GM12878 (cell line): ENCODE results near the gene ZBTB42. TPM values are rescaled to one million over a fixed set of nuclear protein-coding genes. Genes with fewer than 3 reads are reported as not detected.

Source experiments
- ATAC-seq: fragments of 200-7000 bp; cut with Tn5 transposase; 3 replicates; pipeline ENCODE4 v1.9.1; 2020; ENCODE audit warnings: mild to moderate bottlenecking, moderate library complexity
- BruUV-seq: library from RNA; stranded (reverse); fragments of 400-500 nt; replicated peaks from 2 replicates; lab custom pipeline; 2021; lab: Mats Ljungman, UMichigan
- CTCF ChIA-PET: fragments of 300-600 bp; sonication (Branson Sonifier 250); formaldehyde crosslinking; extraction: SDS; loops from one replicate; lab custom pipeline; 2021; ENCODE audit warnings: inconsistent platforms; lab: Yijun Ruan, JAX
- POLR2A ChIA-PET: fragments of 350-600 bp; formaldehyde crosslinking; extraction: SDS; loops from one replicate; lab custom pipeline; 2021; ENCODE audit warnings: inconsistent platforms; lab: Charles Lee
- RAD21 ChIA-PET: fragments of 300-600 bp; sonication (Branson Sonifier 250); formaldehyde crosslinking; loops from one replicate; lab custom pipeline; 2023; ENCODE audit warnings: antibody characterized with exemption; ENCODE audit not compliant: unreplicated experiment; lab: Charles Lee
- SMC1A ChIA-PET: fragments of 300-600 bp; sonication (Branson Sonifier 250); formaldehyde crosslinking; loops from one replicate; lab custom pipeline; 2023; ENCODE audit not compliant: unreplicated experiment, uncharacterized antibody; lab: Charles Lee
- DNase-seq: peaks from one replicate; pipeline ENCODE4 v3.0.0-alpha.2; 2011; ENCODE audit warnings: low read depth, low spot score
- FAIRE-seq: peaks from 3 replicates; lab custom pipeline; 2011; peaks lifted over from hg19 to GRCh38; lab: Jason Lieb, UNC
- H2AFZ ChIP-seq: 2 replicates; pipeline ENCODE4 v1.6.0; 2011; ENCODE audit warnings: low read depth, low read length, control low read depth; ENCODE audit not compliant: control insufficient read depth
- H3K27ac ChIP-seq: 2 replicates; pipeline ENCODE4 v1.5.1; 2011; ENCODE audit warnings: control low read depth; ENCODE audit not compliant: control insufficient read depth, insufficient read depth
- H3K27me3 ChIP-seq, 2 experiments: replicated peaks in 1 of 2; 2 replicates each; pipeline versions ENCODE4 v1.6.0 to v1.6.1; 2011; ENCODE audit warnings: low read length in 1 of 2; ENCODE audit not compliant: control insufficient read depth in 2 of 2, insufficient read depth in 2 of 2
- H3K36me3 ChIP-seq, 2 experiments: 2 replicates each; pipeline ENCODE4 v1.5.1; 2011; ENCODE audit warnings: low read length in 1 of 2; ENCODE audit not compliant: control insufficient read depth in 2 of 2, insufficient read depth in 2 of 2
- H3K4me1 ChIP-seq: 2 replicates; pipeline ENCODE4 v1.6.1; 2011; ENCODE audit warnings: mild to moderate bottlenecking, low read length, moderate library complexity, mixed read lengths; ENCODE audit not compliant: control insufficient read depth, insufficient read depth
- H3K4me2 ChIP-seq: 2 replicates; pipeline ENCODE4 v1.6.0; 2011; ENCODE audit warnings: control low read depth; ENCODE audit not compliant: control insufficient read depth, insufficient read depth
- H3K4me3 ChIP-seq: fragments of 200-600 bp; sonication (generic); 2 replicates; pipeline ENCODE4 v1.5.1; 2016
- H3K79me2 ChIP-seq: 2 replicates; pipeline ENCODE4 v1.6.0; 2011; ENCODE audit warnings: low read length; ENCODE audit not compliant: control insufficient read depth, insufficient read depth
- H3K9ac ChIP-seq: 2 replicates; pipeline ENCODE4 v1.8.0; 2011; ENCODE audit warnings: low read length, control low read depth, mixed read lengths; ENCODE audit not compliant: control insufficient read depth, insufficient read depth
- H3K9me3 ChIP-seq: replicated peaks from 3 replicates; pipeline ENCODE4 v1.5.1; 2011; ENCODE audit warnings: mild to moderate bottlenecking, low read length; ENCODE audit not compliant: control insufficient read depth, insufficient read depth
- H4K20me1 ChIP-seq: 2 replicates; pipeline ENCODE4 v1.6.0; 2011; ENCODE audit not compliant: control insufficient read depth, insufficient read depth
- ASH2L ChIP-seq: fragments of 300-600, 200-600 bp; sonication (generic); IDR thresholded peaks from 2 replicates; pipeline ENCODE4 v1.6.1; 2017; ENCODE audit warnings: low read depth, mild to moderate bottlenecking, borderline replicate concordance
- CBX3 ChIP-seq: fragments of 200-600 bp; sonication (generic); IDR thresholded peaks from 2 replicates; pipeline ENCODE4 v1.6.1; 2016; ENCODE audit warnings: low read depth, borderline replicate concordance
- CHD2 ChIP-seq: IDR thresholded peaks from 2 replicates; pipeline ENCODE4 v1.6.1; 2011; ENCODE audit warnings: low read depth, low read length, improper control_type of control experiment, borderline replicate concordance
- CHD4 ChIP-seq: fragments of 200-600 bp; sonication (generic); IDR thresholded peaks from 2 replicates; pipeline ENCODE4 v1.6.1; 2016; ENCODE audit warnings: mild to moderate bottlenecking
- E2F4 ChIP-seq: IDR thresholded peaks from 2 replicates; pipeline ENCODE4 v1.6.1; 2012; ENCODE audit warnings: low read depth, low read length, improper control_type of control experiment
- MEF2A ChIP-seq: IDR thresholded peaks from 2 replicates; pipeline ENCODE4 v1.6.1; 2011; ENCODE audit warnings: low read depth, mild to moderate bottlenecking, low read length, moderate library complexity; ENCODE audit not compliant: insufficient read depth
- WGBS: methylation state at CpG from one replicate; pipeline ENCODE4 v1.1.6; 2016; ENCODE audit warnings: low lambda C conversion rate; ENCODE audit not compliant: insufficient replicate concordance, insufficient coverage; ENCODE audit errors: missing lambda C conversion rate; 5-methylcytosine and 5-hydroxymethylcytosine counted together
- in situ Hi-C: fragments of 300-500 bp; cut with MboI; formaldehyde crosslinking; loops from 9 replicates; pipeline ENCODE4 v1.14.3; 2018; ENCODE audit warnings: mixed read lengths
- intact Hi-C: fragments of 100-400 bp; cut with micrococcal nuclease; formaldehyde crosslinking; loops from one replicate; pipeline ENCODE4 v1.14.2; 2022; ENCODE audit not compliant: unreplicated experiment
- polyA plus RNA-seq, 11 experiments: library from polyadenylated mRNA; depleted of rRNA in 4 of 11; unstranded in 6 of 11; stranded (reverse) in 5 of 11; fragments of >200 nt; fragmentation: Nextera tagmentation in 4 of 11; fragmentation: Illumina TruSeq in 1 of 11; extraction: Ambion mirVana in 4 of 11; extraction: Trizol in 1 of 11; gene quantifications; 1 replicate in 1 of 11; 2 replicates in 10 of 11; pipeline versions ENCODE4 v1.2.1 to v1.2.3, GENCODE V29; 2011 to 2016; ENCODE audit warnings: inconsistent platforms in 2 of 11, missing spikeins in 2 of 11, low read depth in 1 of 11
- total RNA-seq, 4 experiments: library from RNA; depleted of rRNA in 3 of 4; stranded (reverse); fragments of >200 nt in 3 of 4; fragmentation: Illumina TruSeq in 1 of 4; extraction: Trizol in 1 of 4; gene quantifications; 2 replicates each; pipeline versions ENCODE4 v1.2.1 to v1.2.3, GENCODE V29; 2013 to 2021

Gene ZBTB42
- total and polyA plus RNA-seq, 10 of the 15 experiments (the other 5 are each of a cell fraction or from before 2014, with no cell fraction given), result 0.05 to 1.2 (median 0.37) TPM; not detected in 2

DNA sequence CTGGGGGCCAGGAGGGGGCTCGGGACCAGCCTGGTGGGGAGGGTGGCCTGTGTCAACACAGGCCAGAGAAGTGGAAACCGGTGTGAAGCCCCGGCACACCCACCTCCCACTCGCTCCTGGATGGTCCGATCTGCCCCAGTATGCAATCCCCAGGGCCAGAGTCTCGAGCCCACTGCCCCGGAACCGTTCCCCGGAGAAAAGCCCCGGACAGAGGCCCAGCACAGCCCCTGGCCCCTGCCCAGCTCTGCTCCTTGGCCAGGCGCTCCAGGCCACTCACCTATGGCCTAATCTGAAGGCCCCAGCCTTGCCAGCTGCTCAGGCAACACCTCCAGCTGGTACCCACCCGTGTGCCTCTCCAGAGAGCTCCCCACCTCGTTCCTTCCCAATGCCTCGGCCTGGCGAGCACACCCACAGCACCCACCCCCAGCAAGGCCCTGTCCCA is 23.1 kb upstream of the ZBTB42 start:
- POLR2A ChIA-PET, result no interaction called here
- H3K9ac ChIP-seq, result no peak overlapping the region
- TF ChIP-seq E2F4, result no peak
- no peak for TF ChIP-seq ASH2L
- TF ChIP-seq CBX3, result no peak
- no peak for TF ChIP-seq CHD4
- TF ChIP-seq MEF2A, result no peak
- TF ChIP-seq CHD2, result no peak

More for the DNA sequence above, 23.1 kb upstream of the ZBTB42 start:
- intact Hi-C loops, result no loop called here
- SMC1A ChIA-PET, result no interaction called here
- no peak overlapping the region for H2AFZ ChIP-seq
- no peak for DNase-seq
- RAD21 ChIA-PET, result no interaction called here
- H3K4me2 ChIP-seq, result no peak overlapping the region
- CTCF ChIA-PET, result no interaction called here
- in situ Hi-C loops, result no loop called here
- H3K27ac ChIP-seq, result no peak overlapping the region
- 92% methylated on average over 15 of the region's 15 CpGs for WGBS
- no peak overlapping the region for H3K4me3 ChIP-seq
- no peaks in the 10 kb centered on the region for H4K20me1 ChIP-seq
- no TSS peak for BruUV-seq
- no peaks in the 10 kb centered on the region for H3K79me2 ChIP-seq
- peaks cover 0 to 15% of the 10 kb centered on the region in 2 experiments; a peak in 2 of 4 replicates for H3K36me3 ChIP-seq
- H3K9me3 ChIP-seq, result no peaks in the 10 kb centered on the region
- ATAC-seq, result no peak
- no peaks in the 10 kb centered on the region for H3K27me3 ChIP-seq
- FAIRE-seq, result no peak
- no peaks in the 10 kb centered on the region for H3K4me1 ChIP-seq
